HG03064 (cell line): ENCODE results near the gene SGMS1.
"Not testable (repeated sequence)": the region's sequence is repeated elsewhere in the genome, so short reads cannot be mapped to it uniquely, and the experiment has no call there.

Experiments used
- ATAC-seq: cut with Tn5 transposase; IDR thresholded peaks from one replicate; pipeline ENCODE4 v1.9.1; 2021; ENCODE audit warnings: low read depth; ENCODE audit not compliant: unreplicated experiment

The SGMS1 gene

GRCh38 chr10:50387732-50388073, 236.1 kb downstream of the SGMS1 start:
- peak; percentile 50 for ATAC-seq

GRCh38 chr10:50387007-50387731, 236.6 kb downstream of the SGMS1 start:
- ATAC-seq, result no peak

GRCh38 chr10:50385624-50386023, 238.1 kb downstream of the SGMS1 start:
- ATAC-seq, result no peak

GRCh38 chr10:50384898-50385297, 238.9 kb downstream of the SGMS1 start:
- ATAC-seq, result no peak

- ATAC-seq, result no peak
Measured at GRCh38 chr10:50384238-50384637, 239.5 kb downstream of the SGMS1 start.

GRCh38 chr10:50382576-50383023, 241.2 kb downstream of the SGMS1 start:
- no peak for ATAC-seq

GRCh38 chr10:50381642-50382041, 242.1 kb downstream of the SGMS1 start:
- ATAC-seq, result no peak

- no peak for ATAC-seq
Measured at GRCh38 chr10:50379616-50380015, 244.1 kb downstream of the SGMS1 start.

GRCh38 chr10:50375745-50376144, 248.0 kb downstream of the SGMS1 start:
- ATAC-seq, result no peak

- ATAC-seq, result no peak
Measured at GRCh38 chr10:50375051-50375452, 248.7 kb downstream of the SGMS1 start.

GRCh38 chr10:50373821-50374501, 249.8 kb downstream of the SGMS1 start:
- no peak for ATAC-seq

- no peak for ATAC-seq
Measured at GRCh38 chr10:50369931-50370330, 253.8 kb downstream of the SGMS1 start.

- no peak for ATAC-seq
Measured at GRCh38 chr10:50367732-50368131, 256.0 kb downstream of the SGMS1 start.

GRCh38 chr10:50366421-50366820, 257.3 kb downstream of the SGMS1 start:
- ATAC-seq, result not testable (repeated sequence)

GRCh38 chr10:50364730-50365129, 259.0 kb downstream of the SGMS1 start:
- not testable (repeated sequence) for ATAC-seq

- peak; percentile 62 for ATAC-seq
Measured at GRCh38 chr10:50362547-50363125, 261.1 kb downstream of the SGMS1 start.

GRCh38 chr10:50361946-50362345, 261.8 kb downstream of the SGMS1 start:
- ATAC-seq, result no peak

- ATAC-seq, result no peak
Measured at GRCh38 chr10:50360077-50360850, 263.5 kb downstream of the SGMS1 start.

- no peak for ATAC-seq
Measured at GRCh38 chr10:50358925-50359687, 264.6 kb downstream of the SGMS1 start.

GRCh38 chr10:50358411-50358810, 265.3 kb downstream of the SGMS1 start:
- no peak for ATAC-seq
